ES-I3 (cell line): ENCODE data around the gene NUDT10.
"Not testable (repeated sequence)": the region's sequence is repeated elsewhere in the genome, so short reads cannot be mapped to it uniquely, and the experiment has no call there.

Experiments
- H3K36me3 ChIP-seq: 2 replicates; pipeline ENCODE4 v1.6.1; 2013; ENCODE audit warnings: mild to moderate bottlenecking, low read length, control low read depth, moderate library complexity; ENCODE audit not compliant: insufficient read depth
- H3K4me1 ChIP-seq: 2 replicates; pipeline ENCODE4 v1.6.1; 2013; ENCODE audit warnings: mild to moderate bottlenecking, control low read depth, low read length; ENCODE audit not compliant: insufficient read depth
- H3K9ac ChIP-seq: 2 replicates; pipeline ENCODE4 v1.6.1; 2013; ENCODE audit warnings: low read depth, mild to moderate bottlenecking, low read length, moderate library complexity
- H3K9me3 ChIP-seq: 2 replicates; pipeline ENCODE4 v1.6.1; 2013; ENCODE audit warnings: mild to moderate bottlenecking, low read length, moderate library complexity; ENCODE audit not compliant: control insufficient read depth, insufficient read depth

The NUDT10 gene

DNA sequence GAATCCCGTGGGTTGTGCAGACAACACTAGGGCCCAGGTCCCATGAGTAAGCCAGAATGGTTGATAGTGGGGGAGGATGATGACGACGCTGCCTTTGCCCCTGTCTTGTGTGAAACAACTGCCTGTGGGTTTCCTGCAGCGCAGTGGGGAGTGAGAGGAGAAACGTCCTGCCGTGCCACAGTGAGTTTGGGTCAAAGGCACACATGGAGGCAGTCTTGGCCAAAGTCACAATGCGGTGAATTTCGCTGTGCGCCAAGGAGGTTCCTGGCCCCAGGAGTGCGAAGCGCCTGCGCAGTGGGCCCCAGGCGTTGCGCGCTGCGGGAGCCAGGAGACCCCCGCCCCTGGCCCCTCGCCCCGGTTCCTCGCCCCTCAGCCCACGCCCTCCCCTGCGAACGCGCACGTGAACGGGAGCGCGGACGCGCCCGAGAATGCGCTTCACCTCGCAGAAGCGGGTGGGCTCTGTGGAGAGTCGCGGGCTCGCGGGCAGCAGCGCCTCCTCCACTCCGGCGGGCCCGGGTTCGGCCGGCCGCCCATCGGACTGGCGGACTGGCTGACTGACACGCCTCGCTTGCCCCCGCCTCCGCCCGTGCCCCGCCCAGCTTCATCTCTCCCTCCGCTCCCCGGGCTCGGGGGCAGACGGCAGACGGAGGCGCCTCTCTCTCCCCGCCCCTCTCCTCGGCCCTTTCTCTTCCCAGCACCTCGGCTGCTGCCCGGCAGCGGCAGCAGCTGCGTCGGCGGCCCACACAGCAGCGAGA, at the start of gene NUDT10:
Gene NUDT10 (plus strand): TSS at position 635 of the 755 bp plus-strand sequence. CDS start 144 bp downstream, outside the sequence.
- peak within 1 kb of the TSS; percentile 79 for H3K9ac ChIP-seq
- no peaks in the 10 kb centered on the region for H3K9me3 ChIP-seq
- no peaks in the 10 kb centered on the region for H3K4me1 ChIP-seq
- no peaks in the 10 kb centered on the region for H3K36me3 ChIP-seq

DNA sequence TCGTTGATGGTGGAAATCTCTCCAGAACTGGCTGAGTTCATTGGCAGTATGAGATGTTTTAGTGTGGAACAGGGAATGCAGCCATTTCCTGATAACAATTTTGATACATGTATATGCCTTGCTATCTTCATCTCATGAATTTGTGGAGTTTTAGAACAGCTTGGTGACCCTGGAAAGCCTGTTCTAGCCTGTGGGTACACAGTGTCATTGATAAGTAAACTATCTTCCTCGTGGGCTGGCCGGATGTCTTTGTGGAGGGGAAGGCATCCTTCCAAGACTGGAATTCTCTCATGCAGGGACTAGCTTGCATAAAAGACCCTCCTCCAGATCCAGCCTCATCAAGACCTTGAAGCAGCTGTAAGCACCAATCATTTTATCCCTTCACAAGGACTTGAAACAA, 40.2 kb upstream of the NUDT10 start:
- Histone ChIP-seq H3K9me3 (no peaks in the 10 kb centered on the region), H3K9ac (no peak overlapping the region), H3K4me1 (no peaks in the 10 kb centered on the region; the same call in 1 of the 2 replicates), H3K36me3 (no peaks in the 10 kb centered on the region)

DNA sequence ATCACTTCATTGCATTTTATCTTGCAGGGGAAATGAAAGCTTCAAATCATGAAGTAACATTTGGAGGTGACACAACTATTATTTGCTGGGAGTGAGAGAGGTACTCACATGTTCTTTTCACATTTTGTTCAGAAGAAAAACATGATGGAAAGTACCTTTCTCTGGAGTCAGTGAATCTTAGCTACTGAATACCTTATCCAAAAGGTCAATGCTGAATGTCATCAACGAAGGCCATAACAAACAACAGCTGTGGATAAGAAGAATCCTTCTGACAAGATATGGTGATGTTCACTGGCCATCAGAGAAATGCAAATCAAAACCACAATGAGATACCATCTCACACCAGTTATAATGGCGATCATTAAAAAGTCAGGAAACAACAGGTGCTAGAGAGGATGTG, 36.5 kb upstream of the NUDT10 start:
- Histone ChIP-seq H3K9me3 (no peaks in the 10 kb centered on the region), H3K36me3 (no peaks in the 10 kb centered on the region), H3K9ac (no peak overlapping the region), H3K4me1 (no peaks in the 10 kb centered on the region; the same call in 1 of the 2 replicates)

DNA sequence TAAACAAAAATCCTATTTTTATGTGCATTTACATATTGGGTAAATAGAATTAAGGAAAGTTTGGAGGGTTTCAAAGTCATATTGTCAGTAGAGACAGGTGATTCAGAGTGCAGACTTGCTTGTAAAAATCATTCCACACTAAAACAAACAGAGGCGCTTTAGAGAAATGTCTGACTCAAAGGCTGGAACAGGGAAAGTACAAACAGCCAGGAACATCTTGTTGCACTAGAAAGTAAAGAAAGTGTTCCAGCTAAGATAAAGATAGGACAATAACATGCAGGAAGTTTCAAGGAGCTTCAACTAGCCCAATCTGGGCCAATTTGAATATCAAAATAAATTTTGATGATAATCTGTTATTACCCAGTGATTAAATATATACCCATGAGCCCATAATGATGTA, 16.4 kb upstream of the NUDT10 start:
- no peaks in the 10 kb centered on the region for H3K36me3 ChIP-seq
- no peak overlapping the region for H3K9ac ChIP-seq
- H3K4me1 ChIP-seq: no peaks in the 10 kb centered on the region
- no peaks in the 10 kb centered on the region for H3K9me3 ChIP-seq

DNA sequence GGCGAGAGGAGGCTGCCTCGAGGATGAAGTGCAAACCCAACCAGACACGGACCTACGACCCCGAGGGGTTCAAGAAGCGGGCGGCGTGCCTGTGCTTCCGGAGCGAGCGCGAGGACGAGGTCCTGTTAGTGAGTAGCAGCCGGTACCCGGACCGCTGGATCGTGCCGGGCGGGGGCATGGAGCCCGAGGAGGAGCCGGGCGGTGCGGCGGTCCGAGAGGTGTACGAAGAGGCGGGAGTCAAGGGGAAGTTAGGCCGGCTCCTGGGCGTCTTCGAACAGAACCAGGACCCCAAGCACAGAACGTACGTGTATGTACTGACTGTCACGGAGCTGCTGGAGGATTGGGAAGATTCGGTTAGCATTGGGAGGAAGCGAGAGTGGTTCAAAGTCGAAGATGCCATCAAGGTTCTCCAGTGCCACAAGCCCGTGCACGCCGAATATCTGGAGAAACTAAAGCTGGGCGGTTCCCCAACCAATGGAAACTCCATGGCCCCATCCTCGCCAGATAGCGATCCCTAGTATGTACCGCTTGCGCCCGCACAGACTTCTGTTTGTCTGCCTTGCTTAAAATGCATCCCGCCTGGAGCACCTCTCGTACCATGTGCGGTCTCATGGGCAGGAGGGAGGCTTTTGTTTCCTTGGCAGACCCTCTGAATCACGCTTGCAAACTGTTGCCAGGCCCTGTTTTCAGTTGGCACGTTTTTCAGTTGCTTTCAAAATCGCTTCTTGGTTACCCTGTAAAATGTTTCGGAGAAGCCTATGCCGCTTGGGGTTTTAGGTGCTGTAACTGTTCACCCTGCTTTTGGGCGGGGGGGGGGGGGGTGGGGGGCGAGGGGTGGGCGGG, 542 bp downstream of the NUDT10 start:
- not testable (repeated sequence) for H3K4me1 ChIP-seq, H3K36me3 ChIP-seq, H3K9me3 ChIP-seq
- H3K9ac ChIP-seq: peak overlapping the region; percentile 79

DNA sequence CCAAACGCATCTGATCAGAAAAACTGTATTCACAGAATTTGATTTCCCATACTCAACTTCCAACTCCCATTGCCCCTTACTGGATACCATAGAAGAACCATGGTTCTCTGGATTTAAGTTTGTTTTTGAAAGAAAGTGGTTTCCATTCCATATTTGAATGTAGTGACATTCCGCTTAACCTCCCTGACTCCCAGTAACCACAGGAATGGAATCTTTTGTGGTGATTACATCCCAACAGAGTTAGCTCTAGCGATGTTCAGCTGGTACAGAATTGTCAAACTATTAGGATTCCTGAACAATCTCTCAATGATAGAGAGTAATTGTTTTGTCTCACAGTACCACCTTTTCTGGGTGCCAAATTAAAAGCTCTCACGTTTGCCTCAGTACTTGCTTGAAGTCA, 1.7 kb downstream of the NUDT10 start:
- Histone ChIP-seq H3K9me3 (no peaks in the 10 kb centered on the region), H3K4me1 (no peaks in the 10 kb centered on the region), H3K36me3 (no peaks in the 10 kb centered on the region), H3K9ac (peak overlapping the region; percentile 54; the same call in 1 of the 2 replicates)

DNA sequence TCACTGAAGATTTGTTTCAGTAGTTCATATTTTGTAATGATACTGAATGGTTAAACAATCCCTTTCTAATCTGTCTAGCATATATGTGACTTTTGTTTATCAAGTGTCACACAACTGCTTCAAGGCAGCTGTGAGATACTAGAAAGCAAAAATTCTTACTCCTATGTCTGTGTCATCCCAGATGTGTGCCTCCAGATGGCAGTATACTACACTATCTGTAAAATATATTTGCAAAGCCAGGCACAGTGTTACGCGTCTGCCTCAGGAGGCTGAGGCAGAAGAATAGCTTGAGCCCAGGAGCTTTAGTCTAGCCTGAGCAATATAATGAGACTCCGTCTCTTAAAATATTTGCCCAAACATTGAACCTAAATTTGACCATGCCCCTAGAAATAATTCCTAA, 4.0 kb downstream of the NUDT10 start:
- Histone ChIP-seq H3K36me3 (no peaks in the 10 kb centered on the region), H3K9me3 (no peaks in the 10 kb centered on the region), H3K9ac (no peak overlapping the region), H3K4me1 (no peaks in the 10 kb centered on the region)

DNA sequence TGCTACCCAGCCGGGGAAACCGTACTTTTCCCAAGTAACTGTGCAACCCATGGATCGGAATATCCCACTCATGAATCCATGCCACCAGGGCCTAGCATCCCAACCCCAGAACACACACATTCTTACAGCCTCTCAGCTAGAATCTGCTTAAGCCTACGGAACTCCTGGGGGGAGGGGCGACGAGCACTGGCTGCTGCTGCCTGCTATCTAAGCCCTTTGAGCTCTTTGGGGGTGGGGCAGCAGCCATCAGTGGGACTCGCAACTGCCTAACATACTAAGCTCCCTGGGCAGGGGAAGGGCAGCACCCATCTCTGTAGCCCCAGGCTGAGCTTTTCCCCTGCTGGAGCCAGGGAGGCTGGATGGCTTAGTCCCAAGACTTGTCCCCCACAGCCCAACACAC, 28.6 kb downstream of the NUDT10 start:
- Histone ChIP-seq H3K36me3 (no peaks in the 10 kb centered on the region), H3K9ac (no peak overlapping the region), H3K4me1 (no peaks in the 10 kb centered on the region), H3K9me3 (no peaks in the 10 kb centered on the region)

DNA sequence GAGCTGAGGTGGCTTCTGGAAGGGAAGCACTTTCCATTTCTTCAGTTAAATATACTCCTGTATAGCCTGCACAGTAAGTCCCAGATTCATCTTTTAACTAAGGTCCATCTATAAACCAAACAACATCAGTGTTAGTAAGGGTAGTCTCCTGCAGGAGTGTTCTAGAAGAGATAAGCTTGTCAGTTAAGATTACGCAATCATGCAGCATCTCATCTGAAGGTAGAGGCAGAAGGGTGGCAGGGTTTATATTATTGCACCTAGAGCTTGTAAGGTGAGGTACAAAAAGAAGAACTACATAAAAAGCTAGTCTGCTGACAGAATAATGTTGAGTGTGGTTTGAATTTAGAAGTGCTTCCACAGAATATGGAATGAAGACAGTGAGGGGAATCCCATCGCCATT, 44.0 kb downstream of the NUDT10 start:
- H3K36me3 ChIP-seq: no peaks in the 10 kb centered on the region
- H3K9ac ChIP-seq: no peak overlapping the region
- no peaks in the 10 kb centered on the region for H3K4me1 ChIP-seq
- H3K9me3 ChIP-seq: no peaks in the 10 kb centered on the region
